Measurements from ENCODE around the gene PDGFB.

DNA sequence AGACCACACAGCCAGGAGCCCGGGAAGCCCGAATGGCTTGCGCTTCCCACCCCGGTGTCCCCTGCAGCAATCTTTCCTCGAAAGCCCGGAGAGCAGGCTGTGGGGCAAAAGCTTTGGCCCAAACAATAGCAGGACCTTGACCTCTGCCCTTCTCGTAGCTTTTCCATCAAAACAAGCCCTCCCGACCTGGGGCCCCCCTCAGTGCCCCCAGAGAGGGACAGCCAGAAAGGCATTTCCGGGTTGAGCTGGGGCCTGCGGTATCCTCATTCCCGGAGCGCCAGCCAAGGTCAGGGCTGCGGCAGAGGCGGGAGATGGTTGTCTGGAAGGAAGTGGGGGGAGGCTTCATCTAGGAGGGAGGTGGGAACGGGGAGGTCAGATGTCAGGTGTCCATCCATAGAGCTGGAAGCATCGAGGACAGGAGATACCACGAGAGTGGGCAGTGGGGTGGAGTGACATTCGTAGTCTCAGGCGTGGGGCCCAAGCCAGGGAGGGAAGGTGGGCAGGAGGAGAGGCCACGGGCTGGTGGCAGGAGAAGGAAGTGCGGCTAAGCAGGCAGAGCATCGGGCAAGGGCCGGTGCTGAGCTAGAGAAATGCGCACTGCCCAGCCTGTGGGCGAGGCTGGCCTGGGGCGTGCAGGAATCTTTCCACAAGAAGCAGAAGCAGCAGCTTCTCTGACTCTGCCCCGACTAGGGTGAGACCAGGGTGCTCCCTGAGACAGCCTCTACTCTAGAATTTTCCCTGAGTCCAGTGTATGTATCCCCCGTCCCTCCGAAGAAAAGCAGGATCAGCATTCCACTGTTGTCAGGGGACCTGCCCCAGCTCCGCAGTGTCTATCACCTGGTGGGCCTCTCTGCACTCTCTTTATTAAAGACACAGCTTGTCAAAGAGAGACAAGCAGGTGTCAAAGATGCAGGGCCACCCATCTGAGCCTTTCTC lies 14.3 kb downstream of the PDGFB start:
- 0 out of 4 replicates have a peak, but pooled peaks of 1 of the 2 experiments have one; percentile 23 for TF ChIP-seq CTCF (conservative IDR thresholded peaks at IDR 0.05; ENCODE audit: low read depth in 2 of 2)
- TF ChIP-seq ZNF331 (CRISPR knock-in tag; IDR thresholded peaks at IDR 0.05; ENCODE audit: low read depth): no peak
- TF ChIP-seq EZH2phosphoT487 (IDR thresholded peaks at IDR 0.05; ENCODE audit: unreplicated experiment): no peak
- TF ChIP-seq CREB1 (CRISPR knock-in tag; IDR thresholded peaks at IDR 0.05; ENCODE audit: low read depth): no peak

All from GM23338 (cell line).